Neuronal stem cell (in vitro differentiated cells): ENCODE data around the gene RAMP1.
A peak's percentile ranks its signal among the peaks of the same experiment; 100 is the strongest.

Source experiments
- DNase-seq: peaks from one replicate; pipeline ENCODE4 v3.0.0-alpha.2; 2013; ENCODE audit warnings: low spot score
- H2AFZ ChIP-seq: one replicate; pipeline ENCODE4 v1.6.1; 2013; ENCODE audit warnings: mild to moderate bottlenecking, low read length, inconsistent platforms
- H2AK5ac ChIP-seq: 2 replicates; pipeline ENCODE4 v1.6.1; 2013; ENCODE audit warnings: low read depth, mild to moderate bottlenecking, inconsistent platforms, low read length, moderate library complexity, mixed read lengths
- H2BK120ac ChIP-seq: 2 replicates; pipeline ENCODE4 v1.6.1; 2013; ENCODE audit warnings: low read depth, mild to moderate bottlenecking, inconsistent platforms, low read length, moderate library complexity, mixed read lengths
- H2BK12ac ChIP-seq: one replicate; pipeline ENCODE4 v1.6.1; 2013; ENCODE audit warnings: low read length, inconsistent platforms
- H2BK15ac ChIP-seq: 2 replicates; pipeline ENCODE4 v1.6.1; 2013; ENCODE audit warnings: mild to moderate bottlenecking, low read length, inconsistent platforms, mixed read lengths
- H2BK5ac ChIP-seq: one replicate; pipeline ENCODE4 v1.6.1; 2013; ENCODE audit warnings: inconsistent platforms, mild to moderate bottlenecking, low read length, moderate library complexity
- H3K14ac ChIP-seq: one replicate; pipeline ENCODE4 v1.6.1; 2013; ENCODE audit warnings: low read length, inconsistent platforms
- H3K18ac ChIP-seq: 2 replicates; pipeline ENCODE4 v1.6.1; 2013; ENCODE audit warnings: low read length, inconsistent platforms
- H3K23ac ChIP-seq: 2 replicates; pipeline ENCODE4 v1.6.1; 2013; ENCODE audit warnings: low read depth, mild to moderate bottlenecking, mixed read lengths, low read length, inconsistent platforms; ENCODE audit not compliant: poor library complexity
- H3K27ac ChIP-seq: replicated peaks from 3 replicates; pipeline ENCODE4 v1.5.1; 2013; ENCODE audit warnings: low read length, inconsistent platforms
- H3K27me3 ChIP-seq, 3 experiments: 2 replicates each; pipeline ENCODE4 v1.6.1; 2013; ENCODE audit warnings: low read length in 3 of 3, mild to moderate bottlenecking in 2 of 3, inconsistent platforms in 1 of 3, low read depth in 1 of 3, mixed read lengths in 1 of 3, moderate library complexity in 1 of 3; ENCODE audit not compliant: control insufficient read depth in 3 of 3, insufficient read depth in 3 of 3
- H3K36me3 ChIP-seq, 2 donors: replicated peaks in 1 of 2; 2 replicates each; pipeline ENCODE4 v1.6.1; 2013; ENCODE audit warnings: low read length in 2 of 2; ENCODE audit not compliant: control insufficient read depth in 2 of 2, insufficient read depth in 2 of 2
- H3K4ac ChIP-seq: 2 replicates; pipeline ENCODE4 v1.6.1; 2013; ENCODE audit warnings: inconsistent platforms, mild to moderate bottlenecking, low read length, moderate library complexity
- H3K4me1 ChIP-seq, 2 donors: 1 replicate in 1 of 2; 2 replicates in 1 of 2; pipeline ENCODE4 v1.6.1; 2013; ENCODE audit warnings: low read length in 2 of 2, low read depth in 1 of 2; ENCODE audit not compliant: control insufficient read depth in 2 of 2, insufficient read depth in 1 of 2
- H3K4me2 ChIP-seq: one replicate; pipeline ENCODE4 v1.6.1; 2013; ENCODE audit warnings: mild to moderate bottlenecking, low read length, inconsistent platforms; ENCODE audit not compliant: insufficient read depth, poor library complexity, severe bottlenecking
- H3K4me3 ChIP-seq, 2 donors: 2 replicates each; pipeline ENCODE4 v1.5.1; 2013; ENCODE audit warnings: low read length in 2 of 2, mild to moderate bottlenecking in 2 of 2, inconsistent platforms in 1 of 2, moderate library complexity in 1 of 2
- H3K79me1 ChIP-seq: one replicate; pipeline ENCODE4 v1.6.1; 2013; ENCODE audit warnings: low read depth, mild to moderate bottlenecking, inconsistent platforms, low read length, moderate library complexity
- H3K9ac ChIP-seq: one replicate; pipeline ENCODE4 v1.6.1; 2013; ENCODE audit warnings: mild to moderate bottlenecking, low read depth, low read length, inconsistent platforms; ENCODE audit not compliant: poor library complexity
- H3K9me3 ChIP-seq, 2 donors: replicated peaks in 1 of 2; 2 replicates each; pipeline versions ENCODE3 to v1.6.1; 2013; ENCODE audit warnings: low read length in 2 of 2, mild to moderate bottlenecking in 2 of 2, inconsistent platforms in 1 of 2, low read depth in 1 of 2, mixed read lengths in 1 of 2, moderate library complexity in 1 of 2; ENCODE audit not compliant: control insufficient read depth in 2 of 2, insufficient read depth in 1 of 2
- H4K8ac ChIP-seq: one replicate; pipeline ENCODE4 v1.6.1; 2013; ENCODE audit warnings: low read depth, mild to moderate bottlenecking, inconsistent platforms, low read length, moderate library complexity
- H4K91ac ChIP-seq: one replicate; pipeline ENCODE4 v1.6.1; 2013; ENCODE audit warnings: low read length, low read depth, mild to moderate bottlenecking, inconsistent platforms; ENCODE audit not compliant: poor library complexity
- WGBS, 2 donors: extraction: QIAGEN DNeasy Blood & Tissue Kit; methylation state at CpG; one replicate each; pipeline ENCODE4 v1.1.7; 2013; ENCODE audit warnings: missing lambda C conversion rate in 2 of 2, mixed read lengths in 1 of 2; ENCODE audit not compliant: insufficient read length in 2 of 2, insufficient replicate concordance in 1 of 2; ENCODE audit errors: extremely low coverage in 2 of 2; 5-methylcytosine and 5-hydroxymethylcytosine counted together

RAMP1 gene

GRCh38 chr2:237876061-237876526, 16.7 kb downstream of the RAMP1 start:
- Histone ChIP-seq H3K4me2 (no peak overlapping the region), H2AK5ac (peak overlapping the region; percentile 65), H3K4me1 (peaks cover 3 to 11% of the 10 kb centered on the region in 2 donors), H3K27ac (no peak overlapping the region), H4K8ac (no peak overlapping the region), H2BK5ac (no peak overlapping the region), H3K4me3 (no peak overlapping the region), H3K27me3 (peaks cover 0 to 4% (median 0%) of the 10 kb centered on the region in 3 experiments), H3K9ac (no peak overlapping the region), H3K36me3 (no peaks in the 10 kb centered on the region), H3K9me3 (peaks cover 0 to 8% of the 10 kb centered on the region in 2 donors), H3K4ac (no peak overlapping the region), H4K91ac (no peak overlapping the region), H2AFZ (no peak overlapping the region), H3K79me1 (no peaks in the 10 kb centered on the region), H3K14ac (peak overlapping the region; percentile 3), H3K23ac (no peak overlapping the region), H2BK15ac (peak overlapping the region; percentile 78), H2BK120ac (peak overlapping the region; percentile 25), H2BK12ac (no peak overlapping the region), H3K18ac (peak overlapping the region; percentile 81)
- WGBS, 2 donors, result no CpG with 5 or more reads among the region's 14 CpGs
- no peak for DNase-seq

- no peaks in the 10 kb centered on the region for H3K36me3 ChIP-seq
- H2BK5ac ChIP-seq, result peak overlapping the region; percentile 42
- H2BK120ac ChIP-seq, result no peak overlapping the region
- no peak overlapping the region for H4K91ac ChIP-seq
- no peaks in the 10 kb centered on the region for H3K79me1 ChIP-seq
- H3K4me3 ChIP-seq, result no peak overlapping the region
- peak overlapping the region; percentile 35 for H2AK5ac ChIP-seq
- no peak for DNase-seq
- no peak overlapping the region for H2AFZ ChIP-seq
- peaks cover 0 to 4% (median 0%) of the 10 kb centered on the region in 3 experiments for H3K27me3 ChIP-seq
- H2BK15ac ChIP-seq, result peak overlapping the region; percentile 78
- no peak overlapping the region for H3K27ac ChIP-seq
- H3K14ac ChIP-seq, result no peak overlapping the region
- no CpG with 5 or more reads among the region's 12 CpGs for WGBS, 2 donors
- H3K4ac ChIP-seq, result no peak overlapping the region
- H4K8ac ChIP-seq, result no peak overlapping the region
- H3K9ac ChIP-seq, result no peak overlapping the region
- H3K9me3 ChIP-seq, result peaks cover 0 to 8% of the 10 kb centered on the region in 2 donors
- no peak overlapping the region for H3K4me2 ChIP-seq
- H3K18ac ChIP-seq, result peak overlapping the region; percentile 46
- no peak overlapping the region for H2BK12ac ChIP-seq
- peaks cover 3 to 11% of the 10 kb centered on the region in 2 donors for H3K4me1 ChIP-seq
- no peak overlapping the region for H3K23ac ChIP-seq
Measured at GRCh38 chr2:237876532-237876931, 17.1 kb downstream of the RAMP1 start.

GRCh38 chr2:237876951-237877491, 17.6 kb downstream of the RAMP1 start:
- peak overlapping the region; percentile 35 for H2AK5ac ChIP-seq
- no peak overlapping the region for H2BK12ac ChIP-seq
- H2BK5ac ChIP-seq, result peak overlapping the region; percentile 42
- no peak overlapping the region for H2BK15ac ChIP-seq
- peaks cover 0 to 8% of the 10 kb centered on the region in 2 donors for H3K9me3 ChIP-seq
- H3K9ac ChIP-seq, result no peak overlapping the region
- peaks cover 3 to 11% of the 10 kb centered on the region in 2 donors for H3K4me1 ChIP-seq
- H4K91ac ChIP-seq, result no peak overlapping the region
- H3K14ac ChIP-seq, result no peak overlapping the region
- H3K79me1 ChIP-seq, result no peaks in the 10 kb centered on the region
- no peak overlapping the region for H3K4me3 ChIP-seq
- peak overlapping the region; percentile 71 for H3K4ac ChIP-seq
- H2BK120ac ChIP-seq, result no peak overlapping the region
- no peak overlapping the region for H3K27ac ChIP-seq
- no peak for DNase-seq
- H3K18ac ChIP-seq, result peak overlapping the region; percentile 46
- WGBS, 2 donors, result no CpG with 5 or more reads among the region's 23 CpGs
- H3K23ac ChIP-seq, result no peak overlapping the region
- H3K4me2 ChIP-seq, result no peak overlapping the region
- H4K8ac ChIP-seq, result no peak overlapping the region
- H3K27me3 ChIP-seq, result peaks cover 0 to 4% (median 0%) of the 10 kb centered on the region in 3 experiments
- H2AFZ ChIP-seq, result no peak overlapping the region
- H3K36me3 ChIP-seq, result no peaks in the 10 kb centered on the region

GRCh38 chr2:237877576-237878307, 18.3 kb downstream of the RAMP1 start:
- Histone ChIP-seq H3K14ac (peak overlapping the region; percentile 78), H4K91ac (peak overlapping the region; percentile 16), H3K27me3 (peaks cover 0 to 4% (median 0%) of the 10 kb centered on the region in 3 experiments), H3K79me1 (no peaks in the 10 kb centered on the region), H3K36me3 (no peaks in the 10 kb centered on the region), H4K8ac (no peak overlapping the region), H2BK15ac (no peak overlapping the region), H3K9me3 (peaks cover 0 to 2% of the 10 kb centered on the region in 2 donors), H3K4me3 (no peak overlapping the region), H2BK12ac (no peak overlapping the region), H2BK5ac (no peak overlapping the region), H3K18ac (peak overlapping the region; percentile 59), H3K23ac (no peak overlapping the region), H3K4me2 (no peak overlapping the region), H3K9ac (peak overlapping the region; percentile 3), H3K4ac (no peak overlapping the region), H2AK5ac (peak overlapping the region; percentile 57), H2BK120ac (no peak overlapping the region), H3K27ac (no peak overlapping the region), H2AFZ (no peak overlapping the region), H3K4me1 (peaks cover 3 to 11% of the 10 kb centered on the region in 2 donors)
- DNase-seq, result no peak
- no CpG with 5 or more reads among the region's 25 CpGs for WGBS, 2 donors
